Measurements from ENCODE around the gene RASA3. TPM values are rescaled to one million over a fixed set of nuclear protein-coding genes. Genes with fewer than 3 reads are reported as not detected.

Gene RASA3
- total RNA-seq, 1 donor from 2014 or later = 9.3 TPM

- H3K36me3 Mint-ChIP-seq = no peaks in the 10 kb centered on the region
- H3K9me3 Mint-ChIP-seq = no peaks in the 10 kb centered on the region
- TF ChIP-seq, protein P1, sequence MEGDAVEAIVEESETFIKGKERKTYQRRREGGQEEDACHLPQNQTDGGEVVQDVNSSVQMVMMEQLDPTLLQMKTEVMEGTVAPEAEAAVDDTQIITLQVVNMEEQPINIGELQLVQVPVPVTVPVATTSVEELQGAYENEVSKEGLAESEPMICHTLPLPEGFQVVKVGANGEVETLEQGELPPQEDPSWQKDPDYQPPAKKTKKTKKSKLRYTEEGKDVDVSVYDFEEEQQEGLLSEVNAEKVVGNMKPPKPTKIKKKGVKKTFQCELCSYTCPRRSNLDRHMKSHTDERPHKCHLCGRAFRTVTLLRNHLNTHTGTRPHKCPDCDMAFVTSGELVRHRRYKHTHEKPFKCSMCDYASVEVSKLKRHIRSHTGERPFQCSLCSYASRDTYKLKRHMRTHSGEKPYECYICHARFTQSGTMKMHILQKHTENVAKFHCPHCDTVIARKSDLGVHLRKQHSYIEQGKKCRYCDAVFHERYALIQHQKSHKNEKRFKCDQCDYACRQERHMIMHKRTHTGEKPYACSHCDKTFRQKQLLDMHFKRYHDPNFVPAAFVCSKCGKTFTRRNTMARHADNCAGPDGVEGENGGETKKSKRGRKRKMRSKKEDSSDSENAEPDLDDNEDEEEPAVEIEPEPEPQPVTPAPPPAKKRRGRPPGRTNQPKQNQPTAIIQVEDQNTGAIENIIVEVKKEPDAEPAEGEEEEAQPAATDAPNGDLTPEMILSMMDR (conservative IDR thresholded peaks at IDR 0.05) = no peak
- no peak for DNase-seq (ENCODE audit: extremely low spot score, unreplicated experiment)
- peaks cover 3% of the 10 kb centered on the region for H3K4me1 Mint-ChIP-seq (ENCODE audit: unreplicated experiment)
- H3K4me3 Mint-ChIP-seq = no peak overlapping the region
- no peak overlapping the region for H3K27ac Mint-ChIP-seq
- H3K27me3 Mint-ChIP-seq = no peaks in the 10 kb centered on the region
Measured at GRCh38 chr13:114024603-114025404, 107.6 kb downstream of the RASA3 start.

DNA sequence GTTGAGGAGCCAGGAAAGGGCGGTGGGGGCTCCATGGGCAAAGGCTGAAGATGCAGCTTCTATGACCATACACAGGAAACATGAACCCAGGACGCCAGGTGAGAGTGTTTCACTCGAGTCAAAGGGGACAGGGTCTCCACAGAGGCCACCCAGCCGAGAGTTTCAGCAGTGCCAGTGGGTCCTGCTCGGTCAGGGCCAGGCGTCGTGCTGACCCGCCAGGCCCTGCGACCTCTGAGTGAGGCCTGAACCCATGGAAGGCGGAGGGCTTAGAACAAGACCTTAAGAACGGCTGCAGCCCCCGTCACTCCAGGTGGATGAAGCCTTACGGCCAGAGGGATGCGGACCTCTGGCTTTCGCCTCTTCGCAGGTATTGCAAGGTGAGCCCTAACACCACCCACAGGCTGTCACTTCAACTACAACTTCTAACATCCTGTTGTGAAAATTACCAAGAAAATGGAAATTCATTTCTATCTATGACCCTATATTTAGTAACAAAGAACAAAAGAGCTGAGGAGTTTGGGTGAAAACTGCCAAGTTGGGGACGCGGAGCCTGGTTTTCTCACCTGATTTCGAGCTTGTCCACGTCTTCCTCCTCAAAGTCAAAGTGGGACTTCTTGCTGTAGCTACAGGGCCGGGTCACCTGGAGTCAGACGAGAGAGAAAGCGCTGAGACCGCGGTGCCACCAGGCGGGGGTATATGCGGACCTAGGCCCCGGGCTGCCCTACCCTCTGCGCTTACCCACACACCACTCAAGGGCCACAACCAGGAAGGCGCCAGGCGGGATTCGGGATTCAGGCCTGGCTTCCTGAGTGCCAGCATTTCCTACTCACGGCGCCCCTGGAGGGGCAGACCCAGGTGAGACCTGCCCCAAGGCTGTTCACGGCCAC lies 108.5 kb downstream of the RASA3 start:
- Mint-ChIP-seq H3K27ac (no peak overlapping the region), H3K36me3 (no peaks in the 10 kb centered on the region), H3K27me3 (no peaks in the 10 kb centered on the region), H3K4me1 (ENCODE audit: unreplicated experiment) (peaks cover 3% of the 10 kb centered on the region), H3K9me3 (no peaks in the 10 kb centered on the region), H3K4me3 (no peak overlapping the region)
- DNase-seq (ENCODE audit: extremely low spot score, unreplicated experiment) = no peak
- TF ChIP-seq, protein P1 (conservative IDR thresholded peaks at IDR 0.05) = no peak

DNA sequence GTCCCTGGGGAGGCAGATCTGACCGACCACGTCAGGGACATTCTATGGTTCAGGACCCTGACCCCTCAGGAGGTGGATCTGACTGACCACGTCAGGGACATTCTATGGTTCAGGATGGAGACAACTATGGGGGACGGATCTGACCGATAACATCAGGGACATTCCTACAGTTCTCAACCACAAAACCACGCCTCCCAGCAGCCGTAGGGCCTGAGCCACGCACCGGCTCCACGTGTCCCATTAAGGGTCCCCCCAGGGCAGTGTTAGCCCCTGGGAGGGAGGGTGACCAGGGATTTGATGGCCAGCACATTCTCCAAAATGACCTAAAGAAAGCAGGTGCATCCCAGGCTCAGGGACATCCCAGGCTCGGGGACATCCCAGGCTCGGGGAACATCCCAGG lies 109.5 kb downstream of the RASA3 start:
- Mint-ChIP-seq H3K27ac (no peak overlapping the region), H3K9me3 (no peaks in the 10 kb centered on the region), H3K27me3 (no peaks in the 10 kb centered on the region), H3K4me1 (ENCODE audit: unreplicated experiment) (peaks cover 3% of the 10 kb centered on the region), H3K36me3 (no peaks in the 10 kb centered on the region), H3K4me3 (no peak overlapping the region)
- no peak for DNase-seq (ENCODE audit: extremely low spot score, unreplicated experiment)
- TF ChIP-seq, protein P1 (conservative IDR thresholded peaks at IDR 0.05) = no peak

- TF ChIP-seq, protein P1 (conservative IDR thresholded peaks at IDR 0.05) = no peak
- Mint-ChIP-seq H3K27me3 (no peaks in the 10 kb centered on the region), H3K27ac (no peak overlapping the region), H3K4me1 (ENCODE audit: unreplicated experiment) (peaks cover 3% of the 10 kb centered on the region), H3K36me3 (no peaks in the 10 kb centered on the region), H3K4me3 (no peak overlapping the region), H3K9me3 (no peaks in the 10 kb centered on the region)
- DNase-seq (ENCODE audit: extremely low spot score, unreplicated experiment) = no peak
Measured at GRCh38 chr13:114022309-114022669, 110.1 kb downstream of the RASA3 start.

- no peak overlapping the region for H3K27ac Mint-ChIP-seq
- no peak overlapping the region for H3K4me3 Mint-ChIP-seq
- H3K27me3 Mint-ChIP-seq = no peaks in the 10 kb centered on the region
- peaks cover under 1% of the 10 kb centered on the region for H3K4me1 Mint-ChIP-seq (ENCODE audit: unreplicated experiment)
- H3K9me3 Mint-ChIP-seq = no peaks in the 10 kb centered on the region
- no peaks in the 10 kb centered on the region for H3K36me3 Mint-ChIP-seq
- DNase-seq (ENCODE audit: extremely low spot score, unreplicated experiment) = no peak
- TF ChIP-seq, protein P1 (conservative IDR thresholded peaks at IDR 0.05) = no peak
Measured at GRCh38 chr13:114021464-114022308, 110.7 kb downstream of the RASA3 start.
